IMR-90 (cell line): ENCODE measurements around the gene SEC16B. TPM values are rescaled to one million over a fixed set of nuclear protein-coding genes. Genes with fewer than 3 reads are reported as not detected.

Source experiments
- ATAC-seq: fragments of 200-7000 bp; cut with Tn5 transposase; 2 replicates; pipeline ENCODE4 v1.9.1; 2020; ENCODE audit warnings: low read depth, mild to moderate bottlenecking, moderate library complexity
- BruUV-seq: library from RNA; stranded (reverse); fragments of 400-500 nt; replicated peaks from 2 replicates; lab custom pipeline; 2021; lab: Mats Ljungman, UMichigan
- CTCF ChIA-PET: fragments of 300-600 bp; formaldehyde crosslinking; extraction: SDS; loops from one replicate; lab custom pipeline; 2021; ENCODE audit warnings: antibody characterized with exemption; lab: Yijun Ruan, JAX
- POLR2A ChIA-PET: fragments of 300-600 bp; sonication (Branson Sonifier 250); formaldehyde crosslinking; loops from one replicate; lab custom pipeline; 2022; ENCODE audit warnings: antibody characterized with exemption; ENCODE audit not compliant: unreplicated experiment; lab: Charles Lee
- DNase-seq: peaks from one replicate; pipeline ENCODE4 v3.0.0; 2013
- H2AFZ ChIP-seq: replicated peaks from 2 replicates; pipeline ENCODE3; 2013; ENCODE audit warnings: low read length, mild to moderate bottlenecking; ENCODE audit not compliant: poor library complexity
- H2AK5ac ChIP-seq: 2 replicates; pipeline ENCODE4 v1.6.1; 2013; ENCODE audit warnings: low read depth, low read length, inconsistent platforms
- H2AK9ac ChIP-seq: replicated peaks from 2 replicates; pipeline ENCODE3; 2013; ENCODE audit warnings: mild to moderate bottlenecking, low read depth, low read length, moderate library complexity; ENCODE audit not compliant: poor library complexity
- H2BK120ac ChIP-seq: 2 replicates; pipeline ENCODE4 v1.6.1; 2013; ENCODE audit warnings: low read depth, low read length, inconsistent platforms
- H2BK15ac ChIP-seq: 3 replicates; pipeline ENCODE4 v1.6.1; 2013; ENCODE audit warnings: low read depth, low read length, inconsistent platforms
- H2BK20ac ChIP-seq: 2 replicates; pipeline ENCODE4 v1.6.1; 2013; ENCODE audit warnings: low read depth, mild to moderate bottlenecking, inconsistent platforms, low read length, moderate library complexity
- H2BK5ac ChIP-seq: 2 replicates; pipeline ENCODE4 v1.6.1; 2013; ENCODE audit warnings: mild to moderate bottlenecking, low read depth, low read length, inconsistent platforms; ENCODE audit not compliant: poor library complexity, severe bottlenecking
- H3K14ac ChIP-seq: replicated peaks from 2 replicates; pipeline ENCODE4 v1.6.1; 2013; ENCODE audit warnings: low read depth, low read length, inconsistent platforms
- H3K18ac ChIP-seq: 2 replicates; pipeline ENCODE4 v1.6.1; 2013; ENCODE audit warnings: low read depth, low read length, control low read depth
- H3K23ac ChIP-seq: 2 replicates; pipeline ENCODE4 v1.6.1; 2013; ENCODE audit warnings: low read depth, low read length, inconsistent platforms
- H3K27ac ChIP-seq: 2 replicates; pipeline ENCODE4 v1.5.1; 2013; ENCODE audit warnings: mild to moderate bottlenecking, control low read depth, low read length; ENCODE audit not compliant: insufficient read depth
- H3K27me3 ChIP-seq: 2 replicates; pipeline ENCODE4 v1.6.1; 2013; ENCODE audit warnings: low read length; ENCODE audit not compliant: control insufficient read depth, insufficient read depth
- H3K36me3 ChIP-seq: 2 replicates; pipeline ENCODE4 v1.6.1; 2013; ENCODE audit warnings: low read length, mixed read lengths; ENCODE audit not compliant: control insufficient read depth, insufficient read depth
- H3K4ac ChIP-seq: 2 replicates; pipeline ENCODE4 v1.6.1; 2013; ENCODE audit warnings: low read depth, low read length, inconsistent platforms
- H3K4me1 ChIP-seq: 2 replicates; pipeline ENCODE4 v1.6.1; 2013; ENCODE audit warnings: low read length, mixed read lengths; ENCODE audit not compliant: control insufficient read depth, insufficient read depth
- H3K4me2 ChIP-seq: 2 replicates; pipeline ENCODE4 v1.6.1; 2013; ENCODE audit warnings: low read depth, mild to moderate bottlenecking, control low read depth, low read length, moderate library complexity
- H3K4me3 ChIP-seq: 2 replicates; pipeline ENCODE4 v1.5.1; 2013; ENCODE audit warnings: low read depth, mild to moderate bottlenecking, control low read depth, low read length, moderate library complexity; ENCODE audit not compliant: insufficient read depth
- H3K56ac ChIP-seq: 2 replicates; pipeline ENCODE4 v1.6.1; 2013; ENCODE audit warnings: low read length, inconsistent platforms; ENCODE audit not compliant: insufficient read depth; ENCODE audit errors: extremely low read depth
- H3K79me1 ChIP-seq, 2 experiments: 2 replicates each; pipeline ENCODE4 v1.6.1; 2013; ENCODE audit warnings: low read length in 2 of 2, inconsistent platforms in 1 of 2, low read depth in 1 of 2
- H3K9ac ChIP-seq: 2 replicates; pipeline ENCODE4 v1.6.1; 2013; ENCODE audit warnings: low read depth, low read length, control low read depth
- H3K9me1 ChIP-seq: 2 replicates; pipeline ENCODE4 v1.6.1; 2013; ENCODE audit warnings: low read length, inconsistent platforms; ENCODE audit not compliant: insufficient read depth
- H3K9me3 ChIP-seq: 2 replicates; pipeline ENCODE4 v1.6.1; 2013; ENCODE audit warnings: low read length; ENCODE audit not compliant: control insufficient read depth, insufficient read depth
- H4K20me1 ChIP-seq: 2 replicates; pipeline ENCODE4 v1.6.1; 2013; ENCODE audit warnings: low read length, inconsistent platforms; ENCODE audit not compliant: insufficient read depth
- H4K5ac ChIP-seq: 2 replicates; pipeline ENCODE4 v1.6.1; 2013; ENCODE audit warnings: mild to moderate bottlenecking, low read depth, low read length, control low read depth
- H4K8ac ChIP-seq, 2 experiments: 2 replicates each; pipeline ENCODE4 v1.6.1; 2013; ENCODE audit warnings: low read depth in 2 of 2, low read length in 2 of 2, control low read depth in 1 of 2, inconsistent platforms in 1 of 2
- H4K91ac ChIP-seq: 2 replicates; pipeline ENCODE4 v1.6.1; 2013; ENCODE audit warnings: low read depth, low read length, inconsistent platforms; ENCODE audit not compliant: insufficient read depth
- BHLHE40 ChIP-seq: fragments of 150-350 bp; IDR thresholded peaks from 2 replicates; pipeline ENCODE4 v1.6.1; 2016; ENCODE audit warnings: mild to moderate bottlenecking, low read depth, low read length
- CEBPB ChIP-seq: IDR thresholded peaks from 2 replicates; pipeline ENCODE4 v1.6.1; 2012; ENCODE audit warnings: low read depth, low read length, improper control_type of control experiment
- CHD1 ChIP-seq: IDR thresholded peaks from 2 replicates; pipeline ENCODE4 v1.6.1; 2012; ENCODE audit warnings: low read depth, low read length, improper control_type of control experiment
- FOS ChIP-seq: fragments of 150-350 bp; IDR thresholded peaks from 2 replicates; pipeline ENCODE4 v1.6.1; 2016; ENCODE audit warnings: low read depth, low read length
- MAFK ChIP-seq: IDR thresholded peaks from 2 replicates; pipeline ENCODE4 v1.6.1; 2012; ENCODE audit warnings: low read depth, low read length, improper control_type of control experiment
- MAZ ChIP-seq: IDR thresholded peaks from 2 replicates; pipeline ENCODE4 v1.6.1; 2012; ENCODE audit warnings: low read depth, mild to moderate bottlenecking, low read length, improper control_type of control experiment, moderate library complexity, borderline replicate concordance
- MXI1 ChIP-seq: IDR thresholded peaks from 2 replicates; pipeline ENCODE4 v1.6.1; 2012; ENCODE audit warnings: low read depth, mild to moderate bottlenecking, low read length, moderate library complexity, borderline replicate concordance
- POLR2A ChIP-seq: IDR thresholded peaks from 2 replicates; pipeline ENCODE4 v1.6.1; 2012; ENCODE audit warnings: mild to moderate bottlenecking, low read depth, low read length
- RAD21 ChIP-seq: IDR thresholded peaks from 2 replicates; pipeline ENCODE4 v1.6.1; 2012; ENCODE audit warnings: low read length, improper control_type of control experiment
- RCOR1 ChIP-seq: IDR thresholded peaks from 2 replicates; pipeline ENCODE4 v1.6.1; 2012; ENCODE audit warnings: mild to moderate bottlenecking, low read length, improper control_type of control experiment; ENCODE audit not compliant: insufficient replicate concordance
- RFX5 ChIP-seq: IDR thresholded peaks from 2 replicates; pipeline ENCODE4 v1.8.0; 2012; ENCODE audit warnings: low read depth, mild to moderate bottlenecking, low read length, moderate library complexity
- SMC3 ChIP-seq: fragments of 150-350 bp; IDR thresholded peaks from 2 replicates; pipeline ENCODE4 v1.6.1; 2016; ENCODE audit warnings: low read depth, mild to moderate bottlenecking, antibody characterized with exemption, low read length, moderate library complexity
- USF2 ChIP-seq: fragments of 150-350 bp; IDR thresholded peaks from 2 replicates; pipeline ENCODE4 v1.6.1; 2017; ENCODE audit warnings: mild to moderate bottlenecking, antibody characterized with exemption, low read length, low read depth
- WGBS, 2 experiments: methylation state at CpG; one replicate each; pipeline versions ENCODE4 v1.1.5 to v1.1.7; 2013; ENCODE audit warnings: missing lambda C conversion rate in 2 of 2; ENCODE audit not compliant: insufficient read length in 1 of 2; ENCODE audit errors: extremely low coverage in 2 of 2; 5-methylcytosine and 5-hydroxymethylcytosine counted together
- dilution Hi-C: fragments of 300-500 bp; cut with HindIII; formaldehyde crosslinking; loops from one replicate; pipeline ENCODE4 v1.14.3; 2018; ENCODE audit warnings: low sequenced_read_pairs; ENCODE audit not compliant: unreplicated experiment
- in situ Hi-C: fragments of 300-500 bp; cut with MboI; formaldehyde crosslinking; loops from 3 replicates; pipeline ENCODE4 v1.14.3; 2019; ENCODE audit warnings: low sequenced_read_pairs, inconsistent platforms, mixed read lengths
- intact Hi-C: fragments of 100-400 bp; cut with micrococcal nuclease; formaldehyde crosslinking; loops from 2 replicates; pipeline ENCODE4 v1.10.0; 2022
- polyA plus RNA-seq, 3 experiments: library from polyadenylated mRNA; depleted of rRNA; stranded (reverse); fragments of >200 nt; gene quantifications; 2 replicates each; pipeline ENCODE4 v1.2.3, GENCODE V29; 2012; ENCODE audit warnings: low replicate concordance in 1 of 3
- total RNA-seq: library from RNA; depleted of rRNA; stranded (reverse); fragments of >200 nt; gene quantifications from 2 replicates; pipeline ENCODE4 v1.2.3, GENCODE V29; 2012
- TF ChIP-seq, protein P1 (sequence below): conservative IDR thresholded peaks from 2 replicates; pipeline ENCODE4 v1.5.1; 2012; ENCODE audit warnings: mild to moderate bottlenecking, low read depth, low read length, improper control_type of control experiment
- TF ChIP-seq, protein P2 (sequence below): fragments of 150-350 bp; IDR thresholded peaks from 2 replicates; pipeline ENCODE4 v1.6.1; 2016; ENCODE audit warnings: low read depth, mild to moderate bottlenecking, low read length, moderate library complexity, borderline replicate concordance

SEC16B gene
- total and polyA plus RNA-seq, 2 of the 4 experiments (the other 2 are of a cell fraction) = 4.3 TPM

DNA sequence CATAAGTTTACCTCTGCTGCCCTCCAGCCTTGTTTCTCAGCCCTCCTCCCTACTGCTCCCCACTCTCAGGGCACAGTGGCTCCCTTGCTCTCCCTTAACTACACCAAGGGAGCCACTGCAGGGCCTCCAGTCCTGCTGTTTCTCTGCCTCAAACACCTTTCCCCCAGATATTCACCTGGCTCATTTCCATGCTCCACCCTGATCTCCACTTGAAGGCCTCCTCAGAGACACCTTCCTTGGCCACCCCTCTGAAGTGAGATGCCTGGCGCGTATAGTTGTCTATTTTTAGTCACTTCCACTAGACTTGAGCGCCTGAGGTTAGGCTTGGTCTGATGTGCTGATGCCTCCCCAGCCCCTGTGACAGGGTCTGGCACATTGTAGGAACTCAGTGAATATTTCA, 34.9 kb downstream of the SEC16B start:
- Histone ChIP-seq H4K20me1 (no peaks in the 10 kb centered on the region), H3K27me3 (no peaks in the 10 kb centered on the region), H3K79me1 (no peaks in the 10 kb centered on the region), H4K5ac (no peak overlapping the region), H2BK20ac (no peak overlapping the region), H3K9me1 (no peaks in the 10 kb centered on the region), H3K4me3 (no peak overlapping the region), H3K36me3 (no peaks in the 10 kb centered on the region), H2BK120ac (no peak overlapping the region), H4K8ac (no peak overlapping the region), H2AK9ac (peak overlapping the region; percentile 37), H2AFZ (peak overlapping the region; percentile 29), H3K23ac (no peak overlapping the region), H3K4me1 (peaks cover 12% of the 10 kb centered on the region), H3K9ac (no peak overlapping the region), H2AK5ac (no peak overlapping the region), H3K4ac (peak overlapping the region; percentile 5; the same call in 1 of the 2 replicates), H2BK5ac (no peak overlapping the region), H4K91ac (no peak overlapping the region), H3K18ac (no peak overlapping the region), H2BK15ac (no peak overlapping the region), H3K4me2 (no peak overlapping the region), H3K9me3 (no peaks in the 10 kb centered on the region), H3K27ac (no peak overlapping the region), H3K14ac (no peak overlapping the region), H3K56ac (no peak overlapping the region)
- BruUV-seq = no TSS peak
- intact Hi-C loops (no loop called here), dilution Hi-C loops (no loop called here), in situ Hi-C loops (no loop called here)
- TF ChIP-seq FOS (no peak), CEBPB (no peak), POLR2A (no peak), BHLHE40 (no peak), MAZ (no peak), RAD21 (no peak), USF2 (no peak), MXI1 (no peak), SMC3 (no peak), MAFK (no peak), RCOR1 (no peak), CHD1 (no peak), RFX5 (no peak)
- TF ChIP-seq, protein P1, sequence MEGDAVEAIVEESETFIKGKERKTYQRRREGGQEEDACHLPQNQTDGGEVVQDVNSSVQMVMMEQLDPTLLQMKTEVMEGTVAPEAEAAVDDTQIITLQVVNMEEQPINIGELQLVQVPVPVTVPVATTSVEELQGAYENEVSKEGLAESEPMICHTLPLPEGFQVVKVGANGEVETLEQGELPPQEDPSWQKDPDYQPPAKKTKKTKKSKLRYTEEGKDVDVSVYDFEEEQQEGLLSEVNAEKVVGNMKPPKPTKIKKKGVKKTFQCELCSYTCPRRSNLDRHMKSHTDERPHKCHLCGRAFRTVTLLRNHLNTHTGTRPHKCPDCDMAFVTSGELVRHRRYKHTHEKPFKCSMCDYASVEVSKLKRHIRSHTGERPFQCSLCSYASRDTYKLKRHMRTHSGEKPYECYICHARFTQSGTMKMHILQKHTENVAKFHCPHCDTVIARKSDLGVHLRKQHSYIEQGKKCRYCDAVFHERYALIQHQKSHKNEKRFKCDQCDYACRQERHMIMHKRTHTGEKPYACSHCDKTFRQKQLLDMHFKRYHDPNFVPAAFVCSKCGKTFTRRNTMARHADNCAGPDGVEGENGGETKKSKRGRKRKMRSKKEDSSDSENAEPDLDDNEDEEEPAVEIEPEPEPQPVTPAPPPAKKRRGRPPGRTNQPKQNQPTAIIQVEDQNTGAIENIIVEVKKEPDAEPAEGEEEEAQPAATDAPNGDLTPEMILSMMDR = no peak
- TF ChIP-seq, protein P2, sequence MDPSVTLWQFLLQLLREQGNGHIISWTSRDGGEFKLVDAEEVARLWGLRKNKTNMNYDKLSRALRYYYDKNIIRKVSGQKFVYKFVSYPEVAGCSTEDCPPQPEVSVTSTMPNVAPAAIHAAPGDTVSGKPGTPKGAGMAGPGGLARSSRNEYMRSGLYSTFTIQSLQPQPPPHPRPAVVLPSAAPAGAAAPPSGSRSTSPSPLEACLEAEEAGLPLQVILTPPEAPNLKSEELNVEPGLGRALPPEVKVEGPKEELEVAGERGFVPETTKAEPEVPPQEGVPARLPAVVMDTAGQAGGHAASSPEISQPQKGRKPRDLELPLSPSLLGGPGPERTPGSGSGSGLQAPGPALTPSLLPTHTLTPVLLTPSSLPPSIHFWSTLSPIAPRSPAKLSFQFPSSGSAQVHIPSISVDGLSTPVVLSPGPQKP = no peak
- ChIA-PET POLR2A (no interaction called here), CTCF (no interaction called here)
- DNase-seq = no peak
- 93% methylated on average over 3 of the region's 3 CpGs; no CpG with 5 or more reads in 1 of the 2 experiments for WGBS, 2 experiments
- ATAC-seq = no peak
